Measurements from ENCODE around the gene TMEM231. TPM values are rescaled to one million over a fixed set of nuclear protein-coding genes. Genes with fewer than 3 reads are reported as not detected.

TMEM231 gene
- total and polyA plus RNA-seq, 12 donors: 2.6 to 13.4 (median 8.7) TPM

DNA sequence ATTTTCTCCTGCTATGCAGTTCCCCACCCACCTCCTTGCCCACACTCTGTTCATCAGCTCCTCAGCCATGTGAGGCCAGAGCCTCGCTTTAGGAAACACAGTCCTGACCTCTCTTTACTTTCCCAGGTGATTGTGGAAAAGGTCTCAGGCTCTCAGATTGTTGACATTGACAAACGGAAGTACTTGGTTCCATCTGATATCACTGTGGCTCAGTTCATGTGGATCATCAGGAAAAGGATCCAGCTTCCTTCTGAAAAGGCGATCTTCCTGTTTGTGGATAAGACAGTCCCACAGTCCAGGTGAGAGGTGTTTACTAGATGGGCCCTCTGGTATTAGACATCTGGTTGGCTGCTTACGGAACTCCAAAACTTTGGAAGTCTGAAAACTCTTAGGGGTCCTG lies 11.9 kb upstream of the TMEM231 start:
- 77 to 80% methylated on average over 4 of the region's 4 CpGs for WGBS, 2 donors
- no peak for DNase-seq
- Histone ChIP-seq H3K27me3 (no peaks in the 10 kb centered on the region), H3K4me3 (peak overlapping the region in 6 of 10 donors; percentile 88 to 100 (median 92)), H3K4me1 (peaks cover 34 to 75% (median 69%) of the 10 kb centered on the region in 9 donors), H3K9me3 (no peaks in the 10 kb centered on the region), H3K27ac (peak overlapping the region in 7 of 10 donors; percentile 6 to 93 (median 89)), H3K36me3 (peaks cover 0 to 57% (median 46%) of the 10 kb centered on the region in 9 donors)
- intact Hi-C loops (cut with DNase I): loop anchor here in 7 of 10 donors (2.0 to 10.0 kb wide), 4 partner anchors 21 to 57 kb away; partner anchors contain the start of gene ADAT1 (in 5 of the 7)
- ATAC-seq: no peak
- TF ChIP-seq, protein P1, sequence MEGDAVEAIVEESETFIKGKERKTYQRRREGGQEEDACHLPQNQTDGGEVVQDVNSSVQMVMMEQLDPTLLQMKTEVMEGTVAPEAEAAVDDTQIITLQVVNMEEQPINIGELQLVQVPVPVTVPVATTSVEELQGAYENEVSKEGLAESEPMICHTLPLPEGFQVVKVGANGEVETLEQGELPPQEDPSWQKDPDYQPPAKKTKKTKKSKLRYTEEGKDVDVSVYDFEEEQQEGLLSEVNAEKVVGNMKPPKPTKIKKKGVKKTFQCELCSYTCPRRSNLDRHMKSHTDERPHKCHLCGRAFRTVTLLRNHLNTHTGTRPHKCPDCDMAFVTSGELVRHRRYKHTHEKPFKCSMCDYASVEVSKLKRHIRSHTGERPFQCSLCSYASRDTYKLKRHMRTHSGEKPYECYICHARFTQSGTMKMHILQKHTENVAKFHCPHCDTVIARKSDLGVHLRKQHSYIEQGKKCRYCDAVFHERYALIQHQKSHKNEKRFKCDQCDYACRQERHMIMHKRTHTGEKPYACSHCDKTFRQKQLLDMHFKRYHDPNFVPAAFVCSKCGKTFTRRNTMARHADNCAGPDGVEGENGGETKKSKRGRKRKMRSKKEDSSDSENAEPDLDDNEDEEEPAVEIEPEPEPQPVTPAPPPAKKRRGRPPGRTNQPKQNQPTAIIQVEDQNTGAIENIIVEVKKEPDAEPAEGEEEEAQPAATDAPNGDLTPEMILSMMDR (IDR thresholded peaks at IDR 0.05): no peak

DNA sequence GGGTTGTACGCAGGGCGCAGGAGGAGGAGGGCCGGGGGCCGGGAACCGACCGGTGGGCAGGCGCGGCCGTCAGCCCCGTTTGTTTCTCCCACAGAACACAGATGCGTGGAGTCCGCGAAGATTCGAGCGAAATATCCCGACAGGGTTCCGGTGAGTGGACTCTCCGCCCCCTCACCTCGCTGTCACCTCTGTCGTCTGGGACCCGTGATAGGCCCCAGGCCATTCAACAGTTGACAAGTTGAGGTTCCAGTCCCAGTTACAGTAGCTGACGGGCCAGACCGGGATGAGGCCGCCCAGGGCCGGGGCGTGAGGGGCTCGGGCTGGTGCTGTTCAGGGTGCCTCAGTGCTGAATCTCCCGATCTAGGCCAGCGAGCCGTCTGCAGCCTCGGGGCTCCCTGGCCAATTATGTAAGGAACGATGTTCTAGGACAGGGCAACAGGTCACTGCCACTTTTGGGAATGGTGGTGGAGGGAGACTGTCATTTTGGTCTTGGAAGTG lies 10.8 kb upstream of the TMEM231 start:
- H3K27me3 ChIP-seq: no peaks in the 10 kb centered on the region
- intact Hi-C loops (cut with DNase I): loop anchor here in 6 of 10 donors (1.0 to 10.0 kb wide), 3 partner anchors 12 to 58 kb away; partner anchors contain the start of gene ADAT1 (in 5 of the 6)
- peaks cover 0 to 46% (median 35%) of the 10 kb centered on the region in 9 donors for H3K36me3 ChIP-seq
- peak overlapping the region; percentile 73 to 95 (median 90) for H3K27ac ChIP-seq
- DNase-seq (no peak), ATAC-seq (peak in 7 of 8 donors; percentile 2 to 48 (median 4))
- H3K9me3 ChIP-seq: no peaks in the 10 kb centered on the region
- TF ChIP-seq, protein P1 (IDR thresholded peaks at IDR 0.05): no peak
- peaks cover 32 to 64% (median 60%) of the 10 kb centered on the region in 9 donors for H3K4me1 ChIP-seq
- 0 to 2% methylated on average over 32 of the region's 32 CpGs for WGBS, 2 donors
- H3K4me3 ChIP-seq: peak overlapping the region; percentile 88 to 100 (median 96)

DNA sequence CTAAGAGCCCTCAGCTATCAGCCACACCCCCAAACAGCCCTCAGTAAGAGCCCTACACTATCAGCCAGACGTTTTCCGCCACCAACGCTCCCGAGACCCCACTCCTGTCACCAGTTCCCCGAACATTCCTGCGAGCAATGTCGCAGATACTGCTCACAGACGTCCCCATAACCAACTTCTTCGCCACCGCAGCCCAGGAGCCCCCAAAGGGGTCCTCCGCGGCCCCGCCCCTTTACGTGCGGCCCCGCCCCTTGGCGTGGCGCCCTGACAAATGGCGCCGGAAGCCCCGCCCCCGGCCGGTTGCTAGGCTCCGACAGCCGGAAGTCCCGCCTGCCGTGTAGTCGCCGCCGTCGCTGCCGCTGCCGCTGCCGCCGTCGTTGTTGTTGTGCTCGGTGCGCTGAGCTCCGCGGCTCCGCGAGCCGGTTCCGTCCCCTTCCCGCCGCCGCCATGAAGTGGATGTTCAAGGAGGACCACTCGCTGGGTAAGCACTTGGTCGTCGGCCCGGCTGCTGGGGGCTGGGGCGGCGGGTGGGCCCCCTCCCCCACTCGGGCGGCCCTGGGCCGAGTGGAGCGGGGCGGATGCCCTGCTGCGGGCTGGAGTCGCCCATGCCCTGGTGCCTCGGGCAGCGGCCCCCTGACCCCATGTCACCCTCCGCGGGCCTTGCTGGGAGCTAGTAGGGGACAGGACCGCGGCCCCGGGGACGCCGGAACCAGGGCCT lies 10.1 kb upstream of the TMEM231 start, which contains the start of gene GABARAPL2:
GABARAPL2 (plus strand) TSS at position 340 of the 718 bp plus-strand sequence; CDS start at position 448, 108 bp downstream.
- 0 to 1% methylated on average over 66 to 69 of the region's 69 CpGs for WGBS, 2 donors
- Histone ChIP-seq H3K36me3 (peaks cover 0 to 40% (median 29%) of the 10 kb centered on the region in 9 donors), H3K9me3 (no peaks in the 10 kb centered on the region), H3K27me3 (no peaks in the 10 kb centered on the region), H3K27ac (peak within 1 kb of the TSS; percentile 73 to 95 (median 90)), H3K4me1 (peaks cover 30 to 58% (median 54%) of the 10 kb centered on the region in 9 donors), H3K4me3 (peak within 1 kb of the TSS; percentile 88 to 100 (median 96))
- peak; percentile 93 to 97 (median 94) for ATAC-seq
- peak; percentile 77 to 89 for DNase-seq
- TF ChIP-seq, protein P1 (IDR thresholded peaks at IDR 0.05): no peak
- intact Hi-C loops (cut with DNase I): loop anchor here in 6 of 10 donors (1.0 to 10.0 kb wide), 3 partner anchors 11 to 59 kb away; partner anchors contain the start of gene ADAT1 (in 5 of the 6)

DNA sequence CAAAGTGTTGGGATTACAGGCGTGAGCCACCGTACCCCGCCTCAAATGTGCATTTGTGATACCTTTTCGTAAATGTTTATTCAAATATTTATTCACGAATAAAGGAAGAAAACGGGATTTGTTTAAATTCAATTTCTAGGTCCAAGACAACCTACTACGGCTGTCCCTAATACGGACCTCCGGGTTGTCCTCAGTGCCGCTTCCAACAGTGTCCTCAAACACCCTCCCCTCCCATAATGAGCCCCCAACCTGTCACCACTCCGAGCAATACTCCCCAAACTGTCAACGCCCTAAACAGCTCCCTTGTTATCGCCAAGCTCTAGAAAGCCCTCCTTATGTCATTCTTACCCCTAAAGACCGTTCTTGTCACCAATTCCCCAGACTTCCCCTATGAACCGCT lies 9.6 kb upstream of the TMEM231 start:
- TF ChIP-seq, protein P1 (IDR thresholded peaks at IDR 0.05): no peak
- peaks cover 0 to 34% (median 23%) of the 10 kb centered on the region in 9 donors for H3K36me3 ChIP-seq
- ATAC-seq: peak in 6 of 8 donors; percentile 10 to 35 (median 24)
- WGBS, 2 donors: 20 to 21% methylated on average over 15 of the region's 15 CpGs
- no peak for DNase-seq
- H3K27ac ChIP-seq: peak overlapping the region in 9 of 10 donors; percentile 73 to 95 (median 90)
- peak overlapping the region; percentile 88 to 100 (median 96) for H3K4me3 ChIP-seq
- intact Hi-C loops (cut with DNase I): loop anchor here in 6 of 10 donors (1.0 to 10.0 kb wide), 3 partner anchors 10 to 59 kb away; partner anchors contain the start of gene ADAT1 (in 5 of the 6)
- no peaks in the 10 kb centered on the region for H3K27me3 ChIP-seq
- peaks cover 24 to 52% (median 49%) of the 10 kb centered on the region in 9 donors for H3K4me1 ChIP-seq
- no peaks in the 10 kb centered on the region for H3K9me3 ChIP-seq

All from heart right ventricle (tissue), 16 donors.